Measurements from ENCODE around the gene PRSS38.

The PRSS38 gene

GRCh38 chr1:227793948-227794816 lies 21.3 kb upstream of the PRSS38 start:
- DNase-seq = no peak

DNA sequence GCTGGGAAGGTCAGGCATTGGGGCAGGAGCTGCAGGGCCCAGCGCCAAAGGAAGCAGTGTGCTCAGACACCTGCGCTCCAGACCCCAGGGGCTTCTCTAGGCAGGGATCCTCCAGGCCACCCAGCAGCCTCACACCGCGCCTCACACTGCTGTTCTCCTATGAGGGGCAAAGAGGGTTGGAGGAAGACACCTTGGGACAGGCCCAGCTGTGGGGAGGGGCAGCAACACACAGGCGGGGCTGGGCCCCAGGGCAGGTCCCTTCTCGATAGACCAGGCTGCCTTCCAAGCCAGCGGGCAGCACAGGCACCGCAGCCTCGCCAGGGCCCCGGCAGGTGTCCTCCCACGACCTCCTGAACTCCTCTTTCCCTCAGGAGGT lies 20.7 kb upstream of the PRSS38 start:
- DNase-seq = no peak

DNA sequence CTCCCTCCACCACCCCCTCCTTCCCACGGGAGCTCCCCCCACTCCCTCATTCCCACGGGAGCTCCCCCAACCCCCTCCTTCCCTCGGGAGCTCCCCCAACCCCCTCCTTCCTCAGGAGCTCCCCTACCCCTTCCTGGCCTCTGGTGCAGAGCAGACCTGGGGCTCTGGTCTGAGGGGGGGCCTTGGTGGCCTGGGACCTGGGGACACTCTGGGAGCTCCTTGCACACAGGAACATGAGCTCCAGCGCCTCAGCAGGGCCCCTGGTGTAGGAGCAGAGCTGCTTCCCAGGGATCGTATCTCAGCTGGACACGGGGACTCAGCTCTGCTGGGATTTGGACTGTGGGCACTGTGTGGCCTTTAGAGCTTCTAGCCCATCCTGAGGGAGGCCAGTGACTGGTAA lies 19.7 kb upstream of the PRSS38 start:
- no peak for DNase-seq

GRCh38 chr1:227796359-227796915 lies 19.0 kb upstream of the PRSS38 start:
- no peak for DNase-seq

DNA sequence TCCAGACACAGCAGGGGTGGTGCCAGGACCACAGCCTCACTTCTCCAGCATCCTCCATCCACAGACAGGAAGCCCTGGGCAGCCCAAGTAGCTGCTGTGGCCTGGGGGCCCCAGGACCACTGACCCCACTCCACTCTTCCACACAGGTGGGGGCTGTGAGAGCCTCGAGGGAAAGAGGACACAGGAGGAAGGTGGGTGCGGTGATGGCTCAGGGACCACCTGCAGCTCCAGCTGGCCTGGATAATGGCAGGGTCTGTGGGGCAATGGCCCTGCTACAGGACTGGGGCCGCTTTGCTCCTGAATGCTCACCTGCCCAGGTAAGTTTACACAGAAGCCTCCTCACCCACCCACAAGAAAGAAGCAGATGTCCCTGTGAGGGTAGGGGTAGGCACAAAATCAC lies 18.3 kb upstream of the PRSS38 start:
- no peak for DNase-seq

DNA sequence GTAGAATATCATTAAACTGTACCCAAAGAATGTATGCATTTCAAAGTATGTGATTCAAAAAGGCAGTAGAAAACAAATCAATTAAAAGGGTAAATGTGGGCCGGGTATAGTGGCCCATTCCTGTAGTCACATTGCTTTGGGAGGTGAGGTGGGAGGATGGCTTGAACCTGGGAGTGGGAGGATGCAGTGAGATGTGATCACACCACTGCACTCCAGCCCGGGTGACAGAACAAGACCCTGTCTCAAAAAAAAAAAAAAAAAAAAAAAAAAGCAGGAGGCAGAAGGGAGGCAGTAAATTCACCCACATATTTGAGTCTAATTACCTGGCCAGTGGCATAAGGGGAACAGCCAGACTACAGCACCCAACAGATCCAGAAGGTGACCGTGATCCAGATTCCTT lies 17.9 kb upstream of the PRSS38 start:
- DNase-seq = no peak

DNA sequence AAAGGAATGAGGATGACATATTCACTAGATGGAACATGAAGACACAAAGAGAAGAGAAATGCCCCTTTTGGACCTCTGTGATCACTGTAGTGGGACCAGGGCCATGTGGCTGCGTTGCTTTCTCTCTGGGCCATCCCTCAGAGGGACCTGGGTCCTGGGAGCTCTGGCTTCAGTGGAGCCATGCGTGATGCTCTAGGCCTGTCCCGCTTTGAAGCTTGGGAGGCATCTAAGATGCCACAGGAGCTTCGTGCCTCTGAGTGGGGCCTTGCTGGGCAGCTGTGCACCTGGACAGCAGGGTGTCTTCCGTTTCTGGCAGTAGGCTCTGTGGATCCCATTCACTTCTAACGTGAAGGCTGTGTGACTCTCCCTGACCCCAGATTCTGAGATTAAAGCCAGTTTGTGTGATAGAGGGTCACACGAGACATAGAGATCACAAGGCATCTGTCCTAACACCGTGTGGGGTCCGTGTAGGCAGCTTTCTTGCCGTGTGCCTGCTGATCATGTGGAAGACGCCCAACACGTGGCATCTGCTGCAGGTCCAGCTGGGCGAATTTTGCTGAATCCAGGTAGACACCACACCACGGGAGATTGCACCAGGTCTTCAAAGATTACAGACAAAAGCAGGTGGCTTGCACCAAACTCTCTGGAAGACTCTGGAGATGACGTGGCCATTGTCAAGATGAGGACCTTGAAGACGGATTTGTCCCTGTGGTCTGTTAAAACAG lies 17.2 kb upstream of the PRSS38 start:
- no peak for DNase-seq

DNA sequence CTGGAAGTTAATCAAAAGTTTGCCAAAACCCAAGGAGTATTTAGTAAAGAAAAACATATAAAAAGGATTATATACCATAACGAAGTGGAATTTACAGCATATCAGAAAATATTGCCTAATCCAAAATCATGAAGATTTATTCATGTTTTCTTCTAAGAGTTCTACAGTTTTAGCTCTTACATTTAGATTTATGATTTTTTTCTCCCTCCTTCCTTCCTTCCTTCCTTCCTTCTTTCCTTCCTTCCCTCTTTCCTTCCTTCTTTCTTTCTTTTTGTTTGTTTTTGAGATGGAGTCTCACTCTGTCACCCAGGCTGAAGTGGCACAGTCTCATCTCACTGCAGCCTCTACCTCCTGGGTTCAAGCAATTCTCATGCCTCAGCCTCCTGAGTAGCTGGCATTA lies 15.7 kb upstream of the PRSS38 start:
- no peak for DNase-seq

- no peak for DNase-seq
These were observed 11.5 kb upstream of the PRSS38 start for GRCh38 chr1:227803933-227804332.

DNA sequence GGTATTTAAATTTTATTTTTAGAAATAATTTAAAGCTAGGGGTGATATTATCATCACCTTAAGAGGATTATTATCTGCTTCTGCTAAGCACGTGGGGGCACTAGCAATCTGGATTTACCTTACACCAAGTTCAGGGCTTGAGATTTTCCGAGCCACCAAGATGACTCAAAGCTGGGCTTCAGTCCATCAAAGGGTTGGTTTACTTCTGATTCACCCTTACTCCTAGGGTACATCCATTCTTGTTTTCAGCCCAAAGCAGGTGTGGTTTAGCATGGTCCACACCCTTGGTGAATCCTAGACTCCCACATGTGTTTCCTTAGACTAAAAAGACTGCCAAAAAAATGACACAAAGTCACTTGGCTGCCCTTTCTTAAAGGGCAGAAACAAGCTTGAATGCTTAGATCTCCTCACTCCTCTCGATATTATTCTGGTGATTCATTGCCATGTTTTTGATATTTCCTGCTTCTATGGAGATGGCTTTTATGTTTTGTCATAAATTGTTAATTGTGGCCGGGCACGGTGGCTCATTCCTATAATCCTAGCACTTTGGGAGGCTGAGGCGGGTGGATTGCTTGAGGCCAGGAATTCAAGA lies 9.8 kb upstream of the PRSS38 start:
- DNase-seq = no peak

GRCh38 chr1:227808566-227808965 lies 6.9 kb upstream of the PRSS38 start:
- DNase-seq = no peak

DNA sequence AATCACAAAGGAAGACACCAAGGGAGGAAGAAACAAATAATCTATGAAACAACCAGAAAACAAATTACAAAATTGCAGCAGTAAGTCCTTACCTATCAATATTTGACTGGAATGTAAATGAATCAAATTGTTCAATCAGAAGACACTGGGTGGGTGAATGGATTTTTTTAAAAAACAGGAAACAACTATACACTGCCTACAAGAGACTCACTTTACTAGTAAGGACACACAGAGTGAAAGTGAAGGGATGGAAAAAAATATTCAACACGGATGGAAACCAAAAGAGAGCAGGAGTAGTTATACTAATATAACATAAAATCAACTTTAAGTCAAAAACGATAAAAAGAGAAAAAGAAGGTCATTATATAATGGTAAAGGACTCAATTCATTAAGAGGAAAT lies 6.4 kb upstream of the PRSS38 start:
- DNase-seq = no peak

DNA sequence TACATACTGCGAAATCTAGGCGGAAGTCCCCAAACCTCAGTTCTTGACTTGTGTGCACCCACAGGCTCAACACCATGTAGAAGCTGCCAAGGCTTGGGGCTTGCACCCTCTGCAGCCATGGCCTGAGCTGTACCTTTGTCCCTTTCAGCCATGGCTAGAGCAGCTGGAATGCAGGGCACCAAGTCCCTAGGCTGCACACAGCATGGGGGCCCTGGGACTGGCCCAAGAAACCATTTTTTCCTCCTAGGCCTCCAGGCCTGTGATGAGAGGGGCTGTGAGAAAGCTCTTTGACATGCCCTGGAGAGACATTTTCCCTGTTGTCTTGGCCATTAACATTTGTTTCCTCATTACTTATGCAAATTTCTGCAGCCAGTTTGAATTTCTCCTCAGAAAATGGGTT lies 1.5 kb upstream of the PRSS38 start:
- no peak for DNase-seq

- DNase-seq = no peak
These were observed 1.4 kb downstream of the PRSS38 start for GRCh38 chr1:227816750-227817446.

- no peak for DNase-seq
These were observed 8.1 kb downstream of the PRSS38 start for GRCh38 chr1:227823537-227823936.

GRCh38 chr1:227824204-227824603 lies 8.7 kb downstream of the PRSS38 start:
- DNase-seq = no peak

GRCh38 chr1:227828786-227829185 lies 13.3 kb downstream of the PRSS38 start:
- DNase-seq = no peak

GRCh38 chr1:227838181-227838580 lies 22.7 kb downstream of the PRSS38 start:
- no peak for DNase-seq

DNA sequence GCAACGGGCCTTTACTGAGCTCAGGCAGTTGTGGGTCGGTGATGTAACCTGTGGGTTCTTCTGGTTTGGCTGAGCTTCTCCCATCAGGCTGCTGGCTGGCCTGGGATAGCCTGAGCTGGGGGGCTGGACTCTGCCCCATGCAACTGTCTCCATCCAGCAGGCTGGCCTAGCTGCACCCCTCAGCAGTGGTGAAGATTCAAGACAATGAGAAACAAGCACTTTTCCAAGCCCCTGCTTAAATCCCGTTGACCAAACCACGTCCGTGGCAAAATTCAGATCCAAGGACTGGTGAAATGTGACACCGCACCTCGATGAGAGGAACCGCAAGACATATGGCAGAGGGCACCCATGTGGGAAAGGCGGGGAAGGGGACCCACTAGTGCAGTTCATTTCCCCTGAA lies 25.6 kb downstream of the PRSS38 start:
- DNase-seq = no peak

- DNase-seq = no peak
These were observed 29.1 kb downstream of the PRSS38 start for GRCh38 chr1:227844320-227845146.

DNA sequence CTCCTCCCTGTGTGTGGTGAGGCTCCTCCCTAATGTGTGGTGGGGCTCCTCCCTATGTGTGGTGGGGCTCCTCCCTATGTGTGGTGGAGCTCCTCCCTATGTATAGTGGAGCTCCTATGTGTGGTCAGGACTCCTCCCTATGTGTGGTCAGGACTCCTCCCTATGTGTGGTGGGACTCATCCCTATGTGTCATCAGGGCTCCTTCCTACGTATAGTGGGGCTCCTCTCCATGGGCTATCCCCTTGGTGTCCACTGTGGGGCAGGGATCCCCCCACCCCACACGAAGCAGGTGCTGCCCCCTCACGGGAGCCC lies 29.6 kb downstream of the PRSS38 start:
- no peak for DNase-seq

DNA sequence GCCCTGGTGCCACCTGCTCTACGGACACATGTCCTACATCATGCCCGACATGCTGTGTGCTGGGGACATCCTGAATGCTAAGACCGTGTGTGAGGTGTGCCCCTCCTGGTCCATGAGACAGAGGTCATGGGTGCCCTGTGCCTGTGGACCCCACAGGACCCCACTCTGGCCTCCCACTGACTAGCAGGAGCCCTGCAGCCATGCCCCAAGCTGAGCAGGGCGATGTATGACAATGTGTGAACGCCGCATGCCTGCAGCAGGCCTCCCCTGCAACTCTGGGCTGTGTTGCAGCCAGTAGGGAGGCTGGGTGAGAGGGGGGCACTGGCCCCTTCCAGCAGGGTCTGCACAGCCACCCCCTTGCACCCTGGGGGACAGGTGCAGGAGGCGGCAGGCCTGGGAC lies 30.0 kb downstream of the PRSS38 start:
- DNase-seq = no peak
